ENCODE results near the gene SLC24A4.

Gene SLC24A4

DNA sequence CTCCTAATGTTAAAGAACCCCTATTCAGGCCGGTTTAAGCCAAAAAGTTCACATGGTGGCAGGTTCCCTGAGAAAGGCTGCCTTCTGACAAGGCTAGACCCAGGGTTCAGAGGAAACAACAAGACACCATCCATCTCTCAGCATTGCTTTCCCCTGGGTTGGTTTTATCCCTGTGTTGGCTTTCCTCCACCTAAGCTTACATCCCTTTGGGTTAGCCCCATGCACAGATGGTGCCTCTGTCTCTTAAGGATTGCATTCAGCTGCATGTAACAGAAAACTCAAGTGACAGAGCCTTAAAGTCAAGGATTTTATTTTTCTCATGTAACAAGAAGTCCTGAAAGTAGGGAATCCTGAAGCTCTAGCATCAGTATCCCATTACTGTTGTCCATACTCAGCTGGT is 147.8 kb downstream of the SLC24A4 start:
- no peak for DNase-seq (ENCODE audit: low read depth in 1 of 2, low spot score in 1 of 2)
- no peak overlapping the region for H3K4me3 ChIP-seq (replicated peaks; ENCODE audit: insufficient read depth, low read length)
- no peak overlapping the region for H3K27ac ChIP-seq (replicated peaks)
- TF ChIP-seq SPI1 (IDR thresholded peaks at IDR 0.05; ENCODE audit: borderline replicate concordance, low read depth) (no peak), GABPA (IDR thresholded peaks at IDR 0.05; ENCODE audit: low read depth) (no peak), POLR2AphosphoS5 (IDR thresholded peaks at IDR 0.05; ENCODE audit: low read depth) (no peak)
- TF ChIP-seq, protein P1, sequence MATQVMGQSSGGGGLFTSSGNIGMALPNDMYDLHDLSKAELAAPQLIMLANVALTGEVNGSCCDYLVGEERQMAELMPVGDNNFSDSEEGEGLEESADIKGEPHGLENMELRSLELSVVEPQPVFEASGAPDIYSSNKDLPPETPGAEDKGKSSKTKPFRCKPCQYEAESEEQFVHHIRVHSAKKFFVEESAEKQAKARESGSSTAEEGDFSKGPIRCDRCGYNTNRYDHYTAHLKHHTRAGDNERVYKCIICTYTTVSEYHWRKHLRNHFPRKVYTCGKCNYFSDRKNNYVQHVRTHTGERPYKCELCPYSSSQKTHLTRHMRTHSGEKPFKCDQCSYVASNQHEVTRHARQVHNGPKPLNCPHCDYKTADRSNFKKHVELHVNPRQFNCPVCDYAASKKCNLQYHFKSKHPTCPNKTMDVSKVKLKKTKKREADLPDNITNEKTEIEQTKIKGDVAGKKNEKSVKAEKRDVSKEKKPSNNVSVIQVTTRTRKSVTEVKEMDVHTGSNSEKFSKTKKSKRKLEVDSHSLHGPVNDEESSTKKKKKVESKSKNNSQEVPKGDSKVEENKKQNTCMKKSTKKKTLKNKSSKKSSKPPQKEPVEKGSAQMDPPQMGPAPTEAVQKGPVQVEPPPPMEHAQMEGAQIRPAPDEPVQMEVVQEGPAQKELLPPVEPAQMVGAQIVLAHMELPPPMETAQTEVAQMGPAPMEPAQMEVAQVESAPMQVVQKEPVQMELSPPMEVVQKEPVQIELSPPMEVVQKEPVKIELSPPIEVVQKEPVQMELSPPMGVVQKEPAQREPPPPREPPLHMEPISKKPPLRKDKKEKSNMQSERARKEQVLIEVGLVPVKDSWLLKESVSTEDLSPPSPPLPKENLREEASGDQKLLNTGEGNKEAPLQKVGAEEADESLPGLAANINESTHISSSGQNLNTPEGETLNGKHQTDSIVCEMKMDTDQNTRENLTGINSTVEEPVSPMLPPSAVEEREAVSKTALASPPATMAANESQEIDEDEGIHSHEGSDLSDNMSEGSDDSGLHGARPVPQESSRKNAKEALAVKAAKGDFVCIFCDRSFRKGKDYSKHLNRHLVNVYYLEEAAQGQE (IDR thresholded peaks at IDR 0.05; ENCODE audit: insufficient replicate concordance, low read depth) = no peak
- TF ChIP-seq, protein P2, sequence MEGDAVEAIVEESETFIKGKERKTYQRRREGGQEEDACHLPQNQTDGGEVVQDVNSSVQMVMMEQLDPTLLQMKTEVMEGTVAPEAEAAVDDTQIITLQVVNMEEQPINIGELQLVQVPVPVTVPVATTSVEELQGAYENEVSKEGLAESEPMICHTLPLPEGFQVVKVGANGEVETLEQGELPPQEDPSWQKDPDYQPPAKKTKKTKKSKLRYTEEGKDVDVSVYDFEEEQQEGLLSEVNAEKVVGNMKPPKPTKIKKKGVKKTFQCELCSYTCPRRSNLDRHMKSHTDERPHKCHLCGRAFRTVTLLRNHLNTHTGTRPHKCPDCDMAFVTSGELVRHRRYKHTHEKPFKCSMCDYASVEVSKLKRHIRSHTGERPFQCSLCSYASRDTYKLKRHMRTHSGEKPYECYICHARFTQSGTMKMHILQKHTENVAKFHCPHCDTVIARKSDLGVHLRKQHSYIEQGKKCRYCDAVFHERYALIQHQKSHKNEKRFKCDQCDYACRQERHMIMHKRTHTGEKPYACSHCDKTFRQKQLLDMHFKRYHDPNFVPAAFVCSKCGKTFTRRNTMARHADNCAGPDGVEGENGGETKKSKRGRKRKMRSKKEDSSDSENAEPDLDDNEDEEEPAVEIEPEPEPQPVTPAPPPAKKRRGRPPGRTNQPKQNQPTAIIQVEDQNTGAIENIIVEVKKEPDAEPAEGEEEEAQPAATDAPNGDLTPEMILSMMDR (IDR thresholded peaks at IDR 0.05; ENCODE audit: insufficient read depth, low read length) = no peak
- H3K27me3 ChIP-seq (ENCODE audit: insufficient read depth, poor library complexity, severe bottlenecking) = no peaks in the 10 kb centered on the region

DNA sequence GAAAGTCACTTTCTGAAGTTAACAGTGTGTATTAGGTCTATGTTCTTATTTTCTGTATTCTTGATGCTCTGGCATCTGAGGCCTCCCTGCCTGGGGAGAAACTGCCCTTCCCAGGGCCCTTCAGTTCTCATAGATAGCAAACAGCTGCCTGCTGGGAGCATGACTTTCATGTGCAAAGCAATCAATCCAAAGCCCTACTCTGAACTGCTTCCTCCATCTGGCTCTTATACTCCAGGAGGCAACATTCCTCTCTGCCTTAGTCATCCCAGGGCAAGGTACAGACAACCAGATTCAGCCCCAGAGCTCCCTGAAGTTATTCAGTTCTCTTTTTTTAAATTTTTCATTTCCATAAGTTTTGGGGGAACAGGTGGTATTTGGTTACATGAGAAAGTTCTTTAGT is 149.0 kb downstream of the SLC24A4 start:
- no peak overlapping the region for H3K27ac ChIP-seq (replicated peaks)
- no peaks in the 10 kb centered on the region for H3K27me3 ChIP-seq (ENCODE audit: insufficient read depth, poor library complexity, severe bottlenecking)
- TF ChIP-seq, protein P1 (IDR thresholded peaks at IDR 0.05; ENCODE audit: insufficient replicate concordance, low read depth) = no peak
- TF ChIP-seq GABPA (IDR thresholded peaks at IDR 0.05; ENCODE audit: low read depth) = no peak
- no peak for TF ChIP-seq SPI1 (IDR thresholded peaks at IDR 0.05; ENCODE audit: borderline replicate concordance, low read depth)
- TF ChIP-seq, protein P2 (IDR thresholded peaks at IDR 0.05; ENCODE audit: insufficient read depth, low read length) = no peak
- no peak for TF ChIP-seq POLR2AphosphoS5 (IDR thresholded peaks at IDR 0.05; ENCODE audit: low read depth)
- H3K4me3 ChIP-seq (replicated peaks; ENCODE audit: insufficient read depth, low read length) = no peak overlapping the region
- DNase-seq (ENCODE audit: low read depth in 1 of 2, low spot score in 1 of 2) = no peak

DNA sequence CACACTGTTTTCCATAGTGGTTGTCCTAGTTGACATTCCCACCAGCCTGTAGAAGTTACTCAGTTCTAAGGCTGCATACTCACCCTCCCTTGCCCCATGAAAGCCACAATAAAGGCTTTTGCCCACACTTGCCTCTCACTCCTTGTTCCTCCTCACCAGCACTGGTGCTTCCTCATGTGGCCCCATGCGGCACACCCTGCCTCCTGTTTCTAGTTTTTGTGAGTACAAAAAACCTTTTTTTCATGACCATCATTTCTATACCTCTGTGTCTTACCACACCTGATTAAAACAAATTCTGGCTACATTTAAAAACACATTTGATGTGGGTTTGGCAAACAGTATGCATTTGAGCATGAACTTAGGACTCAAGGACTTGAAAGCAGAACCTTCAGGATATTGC is 149.9 kb downstream of the SLC24A4 start:
- DNase-seq (ENCODE audit: low read depth in 1 of 2, low spot score in 1 of 2) = peak in 1 of 2 experiments; percentile 84
- H3K27ac ChIP-seq (replicated peaks) = peak overlapping the region; percentile 66

More for the DNA sequence above, 149.9 kb downstream of the SLC24A4 start:
- TF ChIP-seq GABPA (IDR thresholded peaks at IDR 0.05; ENCODE audit: low read depth) = no peak
- TF ChIP-seq, protein P2 (IDR thresholded peaks at IDR 0.05; ENCODE audit: insufficient read depth, low read length) = no peak
- peak; percentile 28; the same call in 1 of the 2 replicates for TF ChIP-seq POLR2AphosphoS5 (IDR thresholded peaks at IDR 0.05; ENCODE audit: low read depth)
- no peak; the same call in 1 of the 2 replicates for TF ChIP-seq SPI1 (IDR thresholded peaks at IDR 0.05; ENCODE audit: borderline replicate concordance, low read depth)
- Histone ChIP-seq H3K4me3 (replicated peaks; ENCODE audit: insufficient read depth, low read length) (no peak overlapping the region), H3K27me3 (ENCODE audit: insufficient read depth, poor library complexity, severe bottlenecking) (no peaks in the 10 kb centered on the region)
